Stimulated activated CD4-positive, alpha-beta T cell treated with anti-CD3 and anti-CD28 coated beads, Interleukin-4, amount 100 ng/mL, for 24 hours (primary cell): ENCODE results near the gene JAKMIP3.
A peak's percentile ranks its signal among the peaks of the same experiment; 100 is the strongest.

Experiments used
- DNase-seq: peaks from one replicate; pipeline ENCODE4 v3.0.0-alpha.2; 2020

Gene JAKMIP3

DNA sequence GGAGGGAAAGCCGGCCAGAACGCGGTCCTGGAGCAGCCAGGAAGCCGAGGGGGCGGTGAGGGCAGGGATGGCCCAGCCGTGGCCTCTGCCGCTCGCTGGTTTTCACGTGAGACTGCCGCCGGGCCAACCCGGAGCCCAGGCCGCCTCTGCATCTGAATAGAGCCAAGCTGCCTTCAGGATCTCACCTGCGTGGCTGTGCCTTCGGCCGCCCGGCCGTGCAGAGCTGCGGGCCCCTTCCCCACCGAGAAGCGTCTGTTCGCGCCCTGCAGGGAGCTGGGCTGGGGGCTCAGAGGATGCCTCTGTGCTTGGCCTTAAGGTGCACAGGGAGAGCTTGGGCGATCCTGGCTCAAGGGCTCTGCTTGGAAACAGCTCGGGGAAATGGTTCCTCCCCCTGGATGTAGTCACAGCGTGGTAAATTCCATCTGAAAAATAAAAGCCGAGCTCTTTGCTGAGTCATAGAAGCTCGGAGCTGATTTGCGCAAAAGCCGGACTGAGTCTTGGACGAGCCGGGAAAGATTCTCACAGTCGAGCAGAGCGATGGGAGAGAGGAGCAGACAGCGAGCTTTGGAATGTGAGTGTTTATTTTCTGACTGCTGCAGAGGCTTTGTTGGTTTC is at the start of gene JAKMIP3:
JAKMIP3 (plus strand) TSS at position 456 of the 615 bp plus-strand sequence. CDS start 38,863 bp downstream, outside the sequence.
- DNase-seq = no peak

DNA sequence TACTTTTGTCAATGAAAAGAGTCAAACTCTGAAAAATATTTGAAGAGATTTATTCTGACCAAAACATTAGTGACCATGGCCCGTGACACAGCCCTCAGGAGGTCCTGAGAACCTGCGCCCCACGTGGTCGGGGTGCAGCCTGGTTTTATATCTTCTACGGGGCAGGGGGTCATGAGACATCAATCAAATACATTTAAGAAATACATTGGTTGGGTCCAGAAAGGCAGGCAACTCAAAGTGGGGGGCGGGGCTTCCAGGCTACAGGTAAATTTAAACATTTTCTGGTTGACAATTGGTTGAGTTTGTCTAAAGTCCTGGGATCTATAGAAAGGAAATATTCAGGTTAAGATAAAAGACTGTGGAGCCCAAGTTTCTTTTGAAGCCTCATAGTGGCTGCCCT is 49.2 kb upstream of the JAKMIP3 start:
- DNase-seq = no peak

DNA sequence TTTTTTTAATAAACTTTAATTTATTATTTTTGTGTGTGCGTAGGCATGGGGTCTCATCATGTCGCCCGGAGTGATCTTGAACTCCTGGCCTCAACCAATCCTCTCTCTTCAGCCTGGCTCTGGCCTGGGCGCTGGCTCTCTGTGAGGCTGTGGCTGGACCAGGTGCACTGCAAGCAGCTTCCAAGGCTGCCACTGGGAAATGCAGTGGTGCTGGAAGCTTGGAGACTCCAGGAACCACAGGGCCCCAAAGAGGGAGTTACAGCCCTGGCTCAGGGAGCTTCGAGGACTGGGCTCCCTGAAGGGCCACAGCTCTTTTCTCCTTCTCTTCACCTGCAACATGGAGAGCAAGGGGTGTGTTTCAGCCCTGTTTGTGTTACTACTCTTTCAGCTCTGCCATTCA is 47.3 kb upstream of the JAKMIP3 start:
- no peak for DNase-seq

DNA sequence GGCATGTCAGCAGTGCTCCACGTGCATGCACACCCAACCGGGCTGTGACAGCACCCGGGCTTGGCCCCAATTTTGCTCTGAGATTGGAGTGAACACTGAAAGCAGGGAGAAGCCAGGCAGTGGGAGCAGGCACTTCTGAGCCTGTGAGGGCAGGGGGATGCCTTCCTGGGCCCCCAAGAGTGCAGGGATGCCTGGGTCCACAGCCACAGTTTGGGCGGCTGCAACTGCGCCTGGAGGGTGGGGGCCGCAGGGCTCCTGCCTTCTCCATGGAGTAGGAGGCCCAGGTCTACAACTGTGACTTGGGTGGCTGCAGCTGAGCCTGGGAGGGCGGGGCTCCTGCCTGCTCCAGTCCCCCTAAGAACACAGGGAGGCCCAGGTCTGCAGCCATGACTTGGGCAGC is 46.4 kb upstream of the JAKMIP3 start:
- DNase-seq = no peak

DNA sequence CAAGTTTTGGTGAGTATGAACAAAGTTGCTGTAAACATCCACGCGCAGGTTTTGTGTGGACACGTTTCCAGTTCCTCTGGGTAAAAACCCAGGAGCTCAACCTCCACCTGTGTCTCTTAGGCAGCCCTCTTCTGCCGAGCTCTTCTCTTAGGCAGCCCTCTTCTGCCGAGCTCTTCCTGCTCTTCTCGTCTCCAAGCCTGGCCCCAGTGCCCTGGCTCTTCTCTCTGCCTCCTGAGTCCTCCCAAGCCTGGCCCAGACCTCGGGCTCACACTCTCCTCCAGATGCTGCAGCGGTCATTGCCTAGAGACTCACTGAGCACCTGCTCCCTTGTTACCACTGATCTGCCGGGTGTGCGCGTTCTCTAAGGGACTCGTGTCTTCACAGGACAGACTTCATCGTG is 45.3 kb upstream of the JAKMIP3 start:
- DNase-seq = no peak

DNA sequence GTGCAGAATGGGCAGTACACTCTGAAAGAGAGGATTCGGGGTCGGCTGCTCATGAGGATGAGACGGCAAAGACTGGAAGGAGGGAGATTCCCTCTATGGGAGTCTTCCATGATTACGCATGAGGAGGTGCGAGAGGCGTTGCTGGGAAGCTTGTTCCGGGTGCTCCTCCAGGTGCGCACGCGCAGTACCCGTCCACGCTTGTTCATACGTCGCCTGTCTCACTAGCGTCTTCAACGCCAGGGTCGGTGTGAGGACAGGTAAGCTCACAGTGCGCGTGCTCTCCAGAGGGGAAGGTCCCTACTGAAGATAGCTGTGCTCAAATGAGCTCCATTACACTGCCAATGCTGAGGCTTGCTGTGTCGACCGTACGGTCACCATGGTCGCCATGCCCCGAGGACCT is 44.7 kb upstream of the JAKMIP3 start:
- DNase-seq = no peak

DNA sequence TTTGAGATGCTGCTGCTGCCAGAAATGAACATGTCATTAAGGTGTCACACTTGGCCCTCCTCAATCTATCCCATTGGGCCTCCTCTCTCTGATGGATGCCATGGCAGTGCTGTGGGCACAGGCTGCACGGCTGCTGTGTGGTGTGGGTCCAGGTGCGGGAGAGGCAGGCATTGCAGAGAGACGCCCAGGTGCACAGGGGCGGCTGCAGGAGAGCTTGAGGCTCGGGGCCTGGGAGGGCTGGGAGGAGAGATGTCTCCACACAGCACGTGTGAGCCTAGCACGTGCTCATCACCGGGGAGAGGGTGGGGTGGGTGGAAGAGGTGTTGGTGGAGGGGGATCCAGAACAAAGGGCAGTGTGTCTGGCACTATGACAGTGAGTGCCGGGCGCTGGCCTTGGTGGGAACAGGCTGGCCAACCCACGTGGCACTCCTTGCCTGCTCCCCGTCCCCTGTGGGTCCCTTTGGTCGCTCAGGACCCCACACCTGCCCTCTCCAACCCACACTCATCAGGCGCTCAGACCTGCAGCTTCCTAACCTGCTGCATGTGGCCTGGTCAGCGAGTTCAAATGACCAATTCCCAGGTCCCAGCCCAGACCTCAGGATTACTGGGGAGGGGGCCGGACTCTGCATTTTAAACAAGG is 44.1 kb upstream of the JAKMIP3 start:
- no peak for DNase-seq

DNA sequence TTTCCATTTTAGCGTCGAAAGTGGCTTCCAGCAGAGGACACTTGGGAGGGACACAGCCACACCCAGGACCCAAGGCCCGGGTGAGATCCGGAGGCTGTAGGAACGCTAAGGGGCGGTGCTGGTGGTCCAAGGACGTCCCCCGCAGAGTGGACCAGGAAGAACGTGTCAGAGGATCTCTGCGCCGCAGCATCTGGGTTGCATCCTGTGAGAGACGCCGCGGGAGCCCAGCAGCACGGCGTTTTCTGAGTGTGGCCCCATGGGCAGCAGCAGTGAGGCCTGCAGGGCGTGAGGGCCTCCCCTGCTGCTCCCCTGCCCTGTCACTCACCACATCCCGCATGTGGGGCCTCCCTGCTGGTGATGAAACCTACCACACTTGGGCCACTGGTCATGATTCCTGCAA is 43.5 kb upstream of the JAKMIP3 start:
- DNase-seq = no peak

DNA sequence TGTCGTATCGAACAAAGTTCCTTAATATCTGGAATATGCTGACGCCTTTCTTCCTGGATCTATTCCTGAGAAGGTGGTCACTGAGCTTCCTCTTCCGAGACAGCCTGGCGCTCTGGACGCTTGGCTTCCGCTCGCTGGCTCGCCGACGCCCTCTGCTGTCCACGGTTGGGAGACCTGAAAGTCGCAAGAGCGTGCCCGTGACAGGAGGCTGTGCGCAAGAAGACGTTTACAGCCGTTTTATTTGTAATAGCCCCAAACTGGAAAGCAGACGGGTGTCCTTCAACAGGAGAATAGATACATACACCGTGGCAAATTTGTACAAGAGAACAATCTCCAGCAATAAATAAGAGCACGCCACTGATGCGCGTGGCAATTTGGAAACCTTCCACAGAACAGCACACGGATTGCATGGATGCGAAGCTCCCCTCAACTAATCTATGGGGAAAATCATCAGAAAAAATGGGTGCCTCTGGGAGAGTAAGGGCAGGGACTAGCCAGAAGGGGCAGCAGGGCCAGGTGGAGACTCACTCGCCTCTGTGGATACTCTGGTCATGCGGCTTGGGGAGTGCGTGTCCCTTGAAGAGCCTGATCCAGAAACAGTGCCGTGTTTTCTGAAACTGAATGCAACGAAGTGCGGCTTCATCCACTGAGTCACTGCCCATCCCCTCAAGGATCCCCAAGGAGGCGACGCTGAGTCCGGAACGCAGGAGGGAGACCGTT is 42.5 kb upstream of the JAKMIP3 start:
- peak; percentile 78 for DNase-seq

DNA sequence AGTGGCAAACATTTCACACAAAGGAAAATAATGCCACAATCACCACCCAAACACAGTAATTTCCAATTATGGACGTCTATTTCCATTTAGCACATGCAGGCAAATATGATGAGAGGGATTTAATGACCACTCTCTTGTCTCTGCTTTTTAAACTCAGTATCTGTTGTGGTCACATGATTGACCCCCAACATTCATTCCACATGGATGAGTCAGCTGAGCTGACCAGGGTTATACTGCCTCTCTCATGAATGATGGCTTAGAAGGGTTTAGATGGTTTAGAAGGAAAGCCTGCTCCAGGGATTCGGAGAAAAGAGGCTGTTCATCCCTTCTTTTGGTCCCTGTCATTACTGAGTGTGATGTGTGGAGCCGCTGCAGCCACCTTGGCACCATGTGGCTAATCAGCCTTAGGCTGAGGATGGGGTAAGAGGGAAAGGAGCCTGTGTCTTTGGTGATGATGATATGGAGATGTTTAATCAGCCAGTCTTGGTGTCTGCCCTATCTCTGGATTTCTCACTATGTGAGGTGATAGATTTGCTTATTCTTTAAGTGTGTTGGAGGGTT is 38.2 kb upstream of the JAKMIP3 start:
- no peak for DNase-seq

DNA sequence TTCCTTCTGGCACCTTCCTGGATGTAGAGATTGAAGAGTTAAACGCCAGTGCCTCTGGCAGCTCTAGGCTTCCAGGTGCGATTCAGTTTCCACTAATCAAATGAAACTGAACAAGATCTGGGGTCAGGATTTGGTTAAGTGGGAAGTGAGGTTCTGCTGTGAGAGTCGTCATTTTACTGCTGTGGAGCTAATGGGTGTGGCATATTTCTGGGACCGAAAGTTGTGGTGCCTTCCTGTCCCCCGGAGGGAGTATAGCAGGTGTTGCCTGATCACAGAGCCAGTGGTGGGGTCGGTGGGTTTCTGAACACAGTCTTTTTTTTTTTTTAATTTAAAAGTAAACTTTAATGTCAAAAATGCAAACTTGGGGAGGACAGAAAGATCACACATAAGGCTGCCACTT is 37.0 kb upstream of the JAKMIP3 start:
- DNase-seq = no peak

DNA sequence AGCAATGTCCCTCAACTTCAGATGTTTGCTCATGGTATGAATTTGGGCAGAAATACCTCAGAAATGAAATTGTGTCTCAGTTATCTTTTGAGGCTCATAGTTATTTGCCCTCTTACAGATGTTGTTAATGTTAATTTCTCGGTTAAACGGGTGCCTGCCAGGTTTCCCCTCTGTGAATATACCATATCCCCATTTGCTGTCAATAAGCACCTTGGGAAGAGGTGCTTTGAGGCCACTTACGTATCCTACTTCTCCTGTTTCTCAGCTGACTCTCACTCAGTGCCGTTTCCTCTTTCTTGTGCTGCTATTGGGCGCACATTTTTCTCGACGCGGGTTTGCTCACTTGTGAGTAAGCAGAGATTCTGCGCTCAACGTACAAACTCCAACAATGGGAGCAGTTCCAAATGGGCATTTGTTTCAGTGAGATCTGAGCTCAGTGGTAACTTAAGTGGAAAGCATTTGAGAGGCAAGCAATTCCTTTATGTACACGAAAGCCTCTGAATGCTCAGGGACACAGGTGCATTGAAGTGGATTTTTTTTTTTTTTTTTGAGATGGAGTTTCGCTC is 34.8 kb upstream of the JAKMIP3 start:
- no peak for DNase-seq

DNA sequence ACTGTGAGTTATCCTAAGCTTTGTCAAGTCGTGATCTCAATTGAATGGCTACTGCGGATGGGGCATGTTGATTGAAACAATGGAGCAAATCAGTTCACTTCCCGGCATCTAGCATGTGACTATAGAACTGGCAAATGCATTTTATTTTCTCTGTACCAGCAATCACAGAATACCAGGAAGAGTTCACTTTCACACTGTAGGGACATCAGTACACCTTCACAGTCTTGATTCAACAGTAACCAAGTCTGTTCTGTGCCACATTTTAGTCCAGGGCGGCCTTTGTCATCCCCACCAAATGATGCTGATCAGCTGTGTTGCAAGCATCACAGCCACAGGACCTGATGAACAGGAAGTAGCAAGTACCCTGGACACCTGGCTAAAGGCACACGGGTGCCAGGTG is 32.1 kb upstream of the JAKMIP3 start:
- DNase-seq = no peak

DNA sequence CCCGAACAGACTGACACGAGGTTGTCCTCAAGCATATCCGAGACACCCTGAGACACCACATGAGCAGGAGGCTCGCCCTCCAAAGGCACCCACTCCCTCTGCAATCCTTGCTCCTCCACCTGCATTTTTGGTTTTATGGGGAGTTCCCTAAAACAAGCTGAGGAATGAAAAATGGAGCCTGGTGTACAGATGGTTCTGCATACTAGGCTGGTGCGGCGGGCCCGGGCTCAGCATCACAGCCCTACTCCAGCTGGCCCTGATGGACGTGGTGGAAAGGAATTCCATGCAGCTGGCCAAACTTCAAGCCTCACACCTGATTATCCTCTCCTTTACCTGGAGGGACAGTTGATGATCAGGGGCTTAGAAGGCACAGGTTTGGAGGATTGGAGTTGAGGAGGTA is 30.3 kb upstream of the JAKMIP3 start:
- DNase-seq = no peak

DNA sequence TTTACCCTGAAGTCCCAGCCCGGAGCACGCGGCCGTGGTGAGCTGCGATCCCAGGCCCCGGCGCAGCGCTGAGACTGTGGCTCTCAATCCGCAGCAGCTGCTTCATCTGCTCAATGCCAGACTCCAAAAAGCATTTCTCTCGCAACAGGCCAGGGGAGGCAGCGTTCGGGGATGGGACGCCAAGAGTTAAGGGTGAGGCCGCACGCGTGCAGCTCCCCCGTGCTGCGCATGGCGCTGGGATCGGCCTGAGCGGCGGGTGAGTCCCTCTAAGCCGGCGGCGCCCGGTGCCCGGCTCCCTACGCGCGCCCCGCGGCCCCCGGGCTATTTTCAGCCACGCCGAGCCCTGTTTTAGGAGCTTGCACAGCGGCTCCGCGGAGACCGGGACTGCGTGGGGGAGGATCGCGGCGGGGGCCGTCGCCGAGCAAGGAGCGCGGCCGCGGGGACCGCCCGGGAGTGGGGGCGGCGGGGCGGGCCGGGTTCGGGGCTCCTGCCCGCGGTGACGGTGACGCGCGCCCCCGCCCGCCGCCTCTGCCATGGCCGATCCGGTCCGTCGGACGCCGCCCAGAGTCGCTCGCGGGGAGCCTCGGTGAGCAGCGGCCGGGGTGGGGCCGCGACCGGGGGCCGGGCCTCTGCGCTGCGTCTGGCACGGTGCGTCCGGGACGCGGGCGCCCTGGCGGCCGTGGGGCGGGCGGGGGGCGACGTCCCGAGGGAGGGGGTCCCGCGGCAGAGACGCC is 29.4 kb upstream of the JAKMIP3 start:
- DNase-seq = no peak

DNA sequence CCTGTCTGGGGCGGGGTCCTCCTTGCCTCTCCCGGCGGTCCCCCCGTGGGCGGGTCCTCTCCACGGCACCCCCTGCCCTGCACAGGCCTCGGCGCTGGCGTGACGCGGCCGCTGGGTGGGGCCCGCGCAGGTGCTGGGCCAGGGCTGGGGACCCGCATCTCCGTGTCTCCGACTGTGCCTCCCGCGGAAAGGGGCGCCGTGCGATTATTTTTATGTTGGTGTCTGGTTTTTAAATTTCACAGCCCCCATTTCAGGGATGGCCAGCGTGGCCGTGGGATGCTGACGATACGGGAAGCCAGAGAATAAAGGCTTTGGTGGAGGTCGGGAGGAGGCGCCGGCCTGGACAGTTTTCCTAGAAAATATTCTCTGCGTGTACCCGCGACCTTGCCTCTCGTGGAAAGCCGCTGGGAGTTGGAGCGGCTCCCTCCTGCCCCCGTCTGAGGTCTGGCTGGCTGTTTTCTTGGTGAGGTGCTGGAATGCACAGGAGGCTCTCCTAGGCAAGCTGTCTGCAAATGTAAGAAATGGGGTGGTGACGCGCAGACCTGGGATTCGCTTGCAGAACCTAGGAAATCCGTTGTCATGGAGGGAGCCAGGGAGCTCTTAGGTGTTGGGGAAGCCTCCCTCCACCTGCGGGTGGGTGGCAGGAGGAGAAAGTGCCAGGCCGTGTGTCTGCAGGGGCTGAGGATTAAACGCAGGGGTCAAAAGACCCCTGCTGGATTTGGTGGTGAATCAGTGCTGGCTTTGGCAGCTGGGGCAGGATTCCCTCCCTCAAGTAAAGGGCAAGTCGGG is 28.7 kb upstream of the JAKMIP3 start:
- no peak for DNase-seq

DNA sequence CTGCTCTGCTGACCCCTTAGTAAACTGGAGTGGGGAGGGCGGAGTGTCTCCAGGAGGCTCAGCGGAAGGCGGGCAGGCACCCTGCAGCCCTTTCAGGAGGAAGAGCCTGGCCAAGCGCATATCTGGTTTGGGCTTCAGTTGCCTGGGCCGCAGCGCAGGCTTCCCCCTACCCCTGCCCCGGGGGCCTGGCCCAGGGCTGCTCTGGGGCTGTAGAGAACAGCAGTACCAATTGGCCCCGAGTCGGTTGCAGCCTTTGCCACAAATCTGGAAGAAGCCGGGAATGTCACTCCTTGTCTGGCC is 28.1 kb upstream of the JAKMIP3 start:
- DNase-seq = no peak

DNA sequence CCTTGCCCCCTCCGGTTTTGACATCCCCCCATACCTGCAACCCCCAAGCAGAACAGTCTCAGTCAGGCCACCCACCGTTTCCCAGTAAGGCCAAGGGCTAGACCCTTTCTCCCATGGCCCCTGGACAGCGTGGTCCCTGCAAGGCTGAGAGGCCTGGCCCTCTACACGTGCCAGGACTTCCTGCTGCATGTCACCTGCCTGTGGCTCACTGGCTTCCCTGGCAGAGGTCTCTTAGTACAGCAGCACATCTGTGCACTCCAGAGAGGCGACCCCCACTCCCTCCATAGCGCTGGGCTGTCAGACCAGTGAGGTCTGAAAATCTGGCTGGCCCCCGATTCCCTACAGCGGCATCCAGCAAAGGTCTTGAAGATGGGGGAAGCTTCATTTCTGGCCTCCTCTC is 26.4 kb upstream of the JAKMIP3 start:
- DNase-seq = no peak

DNA sequence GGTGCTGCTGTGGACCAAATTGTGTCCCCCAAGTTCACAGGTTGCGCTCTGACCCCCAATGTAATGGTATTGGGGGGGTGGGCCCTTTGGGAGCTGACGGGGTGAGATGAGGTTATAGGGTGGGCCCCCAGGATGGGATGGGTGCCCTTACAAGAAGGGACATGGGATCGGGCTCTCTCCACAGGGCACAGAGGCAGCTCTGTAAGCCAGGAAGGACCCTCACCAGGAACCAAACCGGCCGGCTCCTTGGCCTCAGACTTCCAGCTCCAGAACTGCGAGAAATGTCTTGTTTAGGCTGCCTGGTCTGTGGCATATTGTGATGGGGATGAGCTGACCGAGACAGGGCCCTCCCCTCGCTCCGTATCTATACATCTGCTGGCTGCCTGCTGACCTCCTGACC is 25.7 kb upstream of the JAKMIP3 start:
- DNase-seq = no peak

DNA sequence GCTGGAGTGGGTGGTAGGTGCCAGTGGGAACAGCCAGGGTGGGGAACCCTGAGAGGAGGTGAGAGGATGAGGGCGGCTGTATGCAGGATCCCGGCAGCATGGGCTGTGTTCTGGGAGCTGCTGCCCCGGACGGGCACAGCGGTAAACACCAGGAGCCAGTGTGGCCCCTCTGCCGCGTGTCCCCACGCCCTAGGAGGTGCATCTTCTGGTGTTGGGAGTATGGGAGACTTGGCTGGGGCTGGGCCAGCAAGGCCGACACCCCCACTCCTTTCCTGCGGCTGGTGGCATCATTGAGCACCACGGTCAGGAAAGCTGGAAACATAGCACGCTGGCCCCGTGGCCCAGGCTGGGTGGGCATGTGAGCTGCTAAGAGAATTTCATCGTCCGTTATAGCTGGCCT is 24.4 kb upstream of the JAKMIP3 start:
- DNase-seq = no peak

DNA sequence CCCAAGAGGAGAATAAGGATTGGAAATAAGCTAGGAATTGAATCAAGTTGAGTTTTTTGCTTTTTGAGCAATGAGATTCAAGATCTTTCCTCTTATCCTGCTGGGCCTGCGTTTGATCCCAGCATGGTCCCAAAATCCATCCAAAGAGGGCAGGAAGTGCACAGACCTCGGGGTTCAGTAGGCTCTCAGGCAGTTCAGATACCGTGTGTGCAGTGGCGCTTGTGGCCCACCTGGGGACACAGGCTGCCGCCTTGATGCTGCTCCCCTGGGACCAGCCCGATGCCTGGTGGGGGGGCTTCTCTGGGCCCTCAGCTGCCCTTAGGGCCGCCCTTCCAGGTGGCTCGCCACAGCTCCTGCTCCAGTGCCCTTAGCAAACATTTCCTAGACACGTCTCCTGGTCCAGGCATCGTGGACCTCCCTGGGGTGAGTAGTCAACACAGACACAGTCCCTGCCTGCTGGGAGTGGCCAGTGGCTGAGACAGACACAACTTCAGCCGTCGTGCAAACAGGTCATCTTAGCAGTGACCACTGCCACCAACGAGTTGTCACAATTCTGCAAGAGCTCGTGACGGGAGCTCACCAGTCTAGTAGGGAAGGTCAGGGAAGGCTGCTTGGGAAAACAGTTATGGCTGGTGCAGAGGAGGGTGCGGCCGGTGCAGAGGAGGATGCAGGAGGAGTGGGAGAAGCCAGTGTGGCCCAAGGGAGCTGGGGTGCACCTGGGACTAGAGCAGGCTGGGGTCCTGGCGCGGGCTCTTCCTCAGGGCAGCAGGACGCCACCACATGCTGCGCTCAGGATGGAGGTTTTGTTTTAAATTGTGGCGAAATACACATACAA is 21.7 kb upstream of the JAKMIP3 start:
- DNase-seq = no peak

DNA sequence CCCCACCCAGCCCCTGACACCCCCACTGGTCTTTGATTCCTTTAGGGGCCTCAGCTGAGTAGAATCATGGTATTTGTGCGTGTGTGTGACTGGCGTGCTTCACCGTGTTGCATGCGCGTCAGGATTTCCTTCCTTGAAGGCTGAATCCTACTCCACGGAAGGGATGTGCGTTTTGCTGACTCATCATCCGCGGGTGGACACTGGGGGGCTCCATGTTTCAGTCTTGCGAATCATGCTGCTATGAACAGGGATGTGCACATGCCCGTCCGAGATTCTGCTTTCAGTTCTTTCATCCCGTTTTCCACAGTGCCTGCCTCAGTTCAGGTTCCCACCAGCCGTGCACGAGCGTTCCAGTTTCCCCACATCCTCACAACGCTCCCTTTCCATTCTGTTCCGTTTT is 20.9 kb upstream of the JAKMIP3 start:
- no peak for DNase-seq
